HCT116 (cell line): ENCODE results near the gene FOSB. TPM values are rescaled to one million over a fixed set of nuclear protein-coding genes. Genes with fewer than 3 reads are reported as not detected.
A peak's percentile ranks its signal among the peaks of the same experiment; 100 is the strongest.

ENCODE experiments used
- ATAC-seq: fragments of 200-7000 bp; cut with Tn5 transposase; 2 replicates; pipeline ENCODE4 v1.9.1; 2020; ENCODE audit warnings: mild to moderate bottlenecking, moderate library complexity
- BruUV-seq: library from RNA; stranded (reverse); fragments of 400-500 nt; replicated peaks from 2 replicates; lab custom pipeline; 2021; lab: Mats Ljungman, UMichigan
- CTCF ChIA-PET: fragments of 300-600 bp; sonication (Branson Sonifier 250); formaldehyde crosslinking; loops from one replicate; lab custom pipeline; 2021; ENCODE audit warnings: antibody characterized with exemption; lab: Charles Lee
- POLR2A ChIA-PET: fragments of 300-600, 350-600 bp; sonication (Branson Sonifier 250); formaldehyde crosslinking; loops from one replicate; lab custom pipeline; 2021; ENCODE audit warnings: antibody characterized with exemption; lab: Charles Lee
- RAD21 ChIA-PET, 2 experiments: fragments of 300-600 bp; sonication (Branson Sonifier 250); formaldehyde crosslinking; loops; one replicate each; lab custom pipeline; 2023; ENCODE audit warnings: low total read pairs in 2 of 2; ENCODE audit not compliant: uncharacterized antibody in 2 of 2, unreplicated experiment in 2 of 2, low non-redundant PET in 1 of 2; lab: Charles Lee
- DNase-seq: peaks from one replicate; pipeline ENCODE4 v3.0.0-alpha.2; 2010; ENCODE audit warnings: low read depth, low spot score
- H2AFZ ChIP-seq: fragments of 200-600 bp; shearing (Covaris generic), sonication (generic); 2 replicates; pipeline ENCODE4 v1.6.1; 2017; ENCODE audit warnings: low read depth, mixed run types, mixed read lengths, antibody characterized with exemption, low read length; ENCODE audit not compliant: poor library complexity, severe bottlenecking
- H3K27ac ChIP-seq: 2 replicates; pipeline ENCODE4 v1.5.1; 2012; ENCODE audit warnings: low read depth, low read length
- H3K27me3 ChIP-seq: fragments of 200-600 bp; sonication (generic); 2 replicates; pipeline ENCODE4 v1.6.1; 2016; ENCODE audit warnings: mixed run types, low read length, mixed read lengths; ENCODE audit not compliant: insufficient read depth
- H3K36me3 ChIP-seq, 2 experiments: fragments of 200-500 bp in 1 of 2; fragments of 200-600 bp in 1 of 2; sonication (Bioruptor generic) in 1 of 2; sonication (generic) in 1 of 2; 2 replicates each; pipeline versions ENCODE4 v1.5.1 to v1.6.1; 2014 to 2016; ENCODE audit warnings: low read length in 2 of 2, inconsistent platforms in 1 of 2, mixed read lengths in 1 of 2, mixed run types in 1 of 2; ENCODE audit not compliant: insufficient read depth in 2 of 2, control insufficient read depth in 1 of 2
- H3K4me1 ChIP-seq, 2 experiments: fragments of 200-600 bp in 1 of 2; sonication (generic) in 1 of 2; 2 replicates each; pipeline versions ENCODE4 v1.5.1 to v1.6.1; 2012 to 2017; ENCODE audit warnings: low read length in 2 of 2, inconsistent platforms in 1 of 2, mild to moderate bottlenecking in 1 of 2, mixed read lengths in 1 of 2, mixed run types in 1 of 2, moderate library complexity in 1 of 2; ENCODE audit not compliant: insufficient read depth in 2 of 2, control insufficient read depth in 1 of 2
- H3K4me2 ChIP-seq: fragments of 200-600 bp; sonication (generic); 2 replicates; pipeline ENCODE4 v1.6.1; 2017; ENCODE audit warnings: mixed run types, low read length, mixed read lengths
- H3K4me3 ChIP-seq, 2 experiments: fragments of 200-600 bp in 1 of 2; sonication (generic) in 1 of 2; replicated peaks in 1 of 2; 2 replicates each; pipeline ENCODE4 v1.5.1; 2011 to 2016; ENCODE audit warnings: low read length in 2 of 2, control low read depth in 1 of 2, low read depth in 1 of 2, mild to moderate bottlenecking in 1 of 2, mixed read lengths in 1 of 2, mixed run types in 1 of 2
- H3K79me2 ChIP-seq: fragments of 200-600 bp; sonication (generic); 2 replicates; pipeline ENCODE4 v1.6.1; 2017; ENCODE audit warnings: mild to moderate bottlenecking, mixed run types, low read length, moderate library complexity, mixed read lengths; ENCODE audit not compliant: insufficient read depth
- H3K9ac ChIP-seq: fragments of 200-600 bp; sonication (generic); 2 replicates; pipeline ENCODE4 v1.6.1; 2016; ENCODE audit warnings: low read length, mixed read lengths
- H3K9me2 ChIP-seq: fragments of 200-600 bp; sonication (generic), shearing (Covaris generic); 2 replicates; pipeline ENCODE4 v1.6.1; 2017; ENCODE audit warnings: mixed run types, mild to moderate bottlenecking, moderate library complexity; ENCODE audit not compliant: insufficient read depth
- H3K9me3 ChIP-seq, 2 experiments: fragments of 200-500 bp in 1 of 2; fragments of 200-600 bp in 1 of 2; sonication (Bioruptor generic) in 1 of 2; sonication (generic) in 1 of 2; 2 replicates each; pipeline ENCODE4 v1.6.1; 2014 to 2017; ENCODE audit warnings: low read length in 2 of 2, mixed read lengths in 2 of 2, inconsistent platforms in 1 of 2, low read depth in 1 of 2, mild to moderate bottlenecking in 1 of 2, mixed run types in 1 of 2, moderate library complexity in 1 of 2; ENCODE audit not compliant: control insufficient read depth in 1 of 2, insufficient read depth in 1 of 2
- H4K20me1 ChIP-seq: fragments of 200-600 bp; sonication (generic), shearing (Covaris generic); 2 replicates; pipeline ENCODE4 v1.6.1; 2017; ENCODE audit warnings: mixed run types, mild to moderate bottlenecking, moderate library complexity; ENCODE audit not compliant: insufficient read depth
- CEBPB ChIP-seq: IDR thresholded peaks from 2 replicates; pipeline ENCODE4 v1.6.1; 2012; ENCODE audit warnings: low read depth
- EGR1 ChIP-seq: IDR thresholded peaks from 2 replicates; pipeline ENCODE4 v1.6.1; 2012; ENCODE audit warnings: low read depth
- EZH2 ChIP-seq: fragments of 200-600 bp; sonication (generic); IDR thresholded peaks from 2 replicates; pipeline ENCODE4 v1.6.1; 2017; ENCODE audit warnings: antibody characterized with exemption, mixed run types
- SIN3A ChIP-seq: IDR thresholded peaks from 2 replicates; pipeline ENCODE4 v1.6.1; 2012; ENCODE audit warnings: low read depth
- SP1 ChIP-seq: IDR thresholded peaks from 2 replicates; pipeline ENCODE4 v1.6.1; 2012; ENCODE audit warnings: low read depth
- ZFX ChIP-seq: fragments of 450-650 bp; IDR thresholded peaks from 2 replicates; pipeline ENCODE4 v1.6.1; 2017
- intact Hi-C: fragments of 100-400 bp; cut with micrococcal nuclease; formaldehyde crosslinking; loops from 2 replicates; pipeline ENCODE4 v1.10.0; 2022
- total RNA-seq: library from RNA; stranded (reverse); gene quantifications from one replicate; pipeline ENCODE4 v1.2.1, GENCODE V29; 2021; ENCODE audit not compliant: unreplicated experiment
- TF ChIP-seq, protein P1 (sequence below): IDR thresholded peaks from 2 replicates; pipeline ENCODE4 v1.6.1; 2012
- TF ChIP-seq, protein P2 (sequence below): IDR thresholded peaks from 2 replicates; pipeline ENCODE4 v1.6.1; 2012

The FOSB gene
- total RNA-seq, 1 experiment from 2014 or later, result 12.6 TPM

DNA sequence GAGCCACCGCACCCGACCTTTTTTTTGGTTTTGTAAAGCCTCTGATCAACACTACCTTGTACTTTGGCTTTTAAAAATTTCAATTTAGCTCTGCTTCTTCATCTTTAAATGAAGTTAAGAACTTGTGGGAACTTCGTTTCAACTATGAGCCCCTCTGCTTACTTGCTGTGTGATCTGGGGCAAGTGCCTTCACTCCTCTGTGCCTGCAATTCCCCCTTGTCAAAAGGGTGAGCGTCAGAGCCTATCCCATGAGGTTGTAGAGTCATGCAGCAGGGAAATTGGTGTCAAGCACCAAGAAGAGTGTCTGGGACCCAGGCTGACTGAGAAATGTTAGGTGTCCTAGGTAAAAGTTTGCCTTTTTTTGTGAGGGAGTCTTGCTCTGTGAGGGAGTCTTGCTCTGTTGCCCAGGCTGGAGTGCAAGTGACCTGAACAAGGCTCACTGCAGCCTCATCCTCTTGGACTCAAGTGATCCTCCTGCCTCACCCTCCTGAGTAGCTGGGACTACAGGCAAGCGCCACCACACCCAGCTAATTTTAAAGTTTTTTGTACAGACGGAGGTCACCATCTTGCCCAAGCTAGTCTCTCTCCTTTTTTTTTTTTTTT is 45.2 kb downstream of the FOSB start (continued):
- TF ChIP-seq EZH2, result no peak
- no peak for TF ChIP-seq SIN3A
- TF ChIP-seq EGR1, result no peak
- TF ChIP-seq, protein P1, sequence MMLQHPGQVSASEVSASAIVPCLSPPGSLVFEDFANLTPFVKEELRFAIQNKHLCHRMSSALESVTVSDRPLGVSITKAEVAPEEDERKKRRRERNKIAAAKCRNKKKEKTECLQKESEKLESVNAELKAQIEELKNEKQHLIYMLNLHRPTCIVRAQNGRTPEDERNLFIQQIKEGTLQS, result no peak

DNA sequence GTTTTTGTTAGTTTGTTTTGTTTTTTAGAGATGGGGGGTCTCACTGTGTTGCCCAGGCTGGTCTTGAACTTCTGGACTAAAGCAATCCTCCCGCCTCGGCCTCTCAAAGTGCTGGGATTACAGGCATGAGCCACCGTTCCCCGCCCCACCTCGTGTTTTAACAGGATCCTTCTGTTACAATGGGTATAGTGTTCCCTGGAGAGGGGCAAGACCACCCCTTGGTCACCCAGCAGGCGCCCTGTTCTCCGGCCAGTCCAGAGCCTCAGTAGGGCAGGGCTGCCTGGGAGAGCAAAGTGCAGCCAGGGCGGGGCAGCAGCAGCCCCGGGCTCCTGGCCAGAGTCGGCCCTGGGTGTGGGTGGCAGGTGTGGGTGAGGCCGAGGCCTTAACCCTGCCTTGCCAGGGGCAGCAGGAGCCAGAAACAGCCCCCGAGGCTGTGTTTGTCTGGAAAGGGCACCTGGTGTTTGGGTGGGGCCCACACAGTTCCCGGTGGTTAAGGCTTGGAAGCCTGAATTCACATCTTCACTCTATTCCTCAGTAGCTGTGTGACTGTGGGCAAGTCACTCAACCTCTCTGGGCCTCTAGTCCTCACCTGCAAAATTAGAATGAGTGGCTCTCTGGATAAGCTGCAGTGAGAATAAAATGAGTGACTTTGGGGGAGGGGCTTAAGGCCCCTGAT is 46.7 kb downstream of the FOSB start:
- Histone ChIP-seq H3K9ac (peak overlapping the region; percentile 57), H4K20me1 (no peaks in the 10 kb centered on the region; the same call in 1 of the 2 replicates), H3K4me1 (peaks cover 50 to 72% of the 10 kb centered on the region in 2 experiments)

More for the DNA sequence above, 46.7 kb downstream of the FOSB start:
- CTCF ChIA-PET, result interaction anchor here (0.7 to 1.2 kb wide), 3 partner anchors 13 to 44 kb away, joined by 3 to 7 read pairs (median 5); no protein-coding TSS in a partner anchor
- peaks cover 10 to 14% of the 10 kb centered on the region in 2 experiments; a peak in 2 of 4 replicates for H3K36me3 ChIP-seq
- H3K4me3 ChIP-seq, result peak overlapping the region in 1 of 2 experiments; percentile 1; a peak in 1 of 4 replicates
- ATAC-seq (peak; percentile 80), DNase-seq (no peak)
- H3K9me2 ChIP-seq, result no peaks in the 10 kb centered on the region
- no peaks in the 10 kb centered on the region for H3K9me3 ChIP-seq
- peaks cover 87% of the 10 kb centered on the region for H3K79me2 ChIP-seq
- POLR2A ChIA-PET, result interaction anchor here (1.1 kb wide), 1 partner anchor 127 kb away, joined by 4 read pairs; no protein-coding TSS in a partner anchor
- H3K4me2 ChIP-seq, result peak overlapping the region; percentile 73
- RAD21 ChIA-PET, result no interaction called here
- TF ChIP-seq CEBPB, result no peak
- TF ChIP-seq, protein P2, sequence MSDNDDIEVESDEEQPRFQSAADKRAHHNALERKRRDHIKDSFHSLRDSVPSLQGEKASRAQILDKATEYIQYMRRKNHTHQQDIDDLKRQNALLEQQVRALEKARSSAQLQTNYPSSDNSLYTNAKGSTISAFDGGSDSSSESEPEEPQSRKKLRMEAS, result peak; percentile 49
- peak; percentile 85 for TF ChIP-seq EGR1
- no peak for TF ChIP-seq SIN3A
- no peak for TF ChIP-seq ZFX
- TF ChIP-seq SP1, result 0 out of 2 replicates have a peak, but pooled peaks have one; percentile 43
- intact Hi-C loops, result no loop called here
- no peak overlapping the region for H2AFZ ChIP-seq
- no TSS peak for BruUV-seq
- H3K27ac ChIP-seq, result peak overlapping the region; percentile 69
- no peaks in the 10 kb centered on the region for H3K27me3 ChIP-seq
